HEK293 (cell line): ENCODE data around the gene SYT14.
"Not testable (repeated sequence)": the region's sequence is repeated elsewhere in the genome, so short reads cannot be mapped to it uniquely, and the experiment has no call there.

ENCODE experiments used
- CTCF ChIA-PET: fragments of 350-600 bp; formaldehyde crosslinking; extraction: SDS; loops from one replicate; lab custom pipeline; 2021; ENCODE audit warnings: antibody characterized with exemption; lab: Yijun Ruan, JAX
- POLR2A ChIA-PET: fragments of 300-600 bp; formaldehyde crosslinking; extraction: SDS; loops from one replicate; lab custom pipeline; 2020; ENCODE audit warnings: antibody characterized with exemption, inconsistent platforms; lab: Yijun Ruan, JAX
- H3K27ac ChIP-seq: fragments of 200-500 bp; sonication (Bioruptor generic); 2 replicates; pipeline ENCODE4 v1.5.1; 2014; ENCODE audit warnings: low read depth, low read length, control low read depth, inconsistent platforms; ENCODE audit errors: extremely low read depth
- H3K36me3 ChIP-seq, 2 experiments: fragments of 200-500 bp in 1 of 2; sonication (Bioruptor generic) in 1 of 2; 1 replicate in 1 of 2; 2 replicates in 1 of 2; pipeline ENCODE4 v1.5.1; 2014 to 2017; ENCODE audit warnings: inconsistent platforms in 2 of 2, low read length in 2 of 2; ENCODE audit not compliant: control insufficient read depth in 2 of 2, insufficient read depth in 1 of 2
- H3K4me1 ChIP-seq: fragments of 200-500 bp; sonication (Bioruptor generic); 2 replicates; pipeline ENCODE4 v1.5.1; 2014; ENCODE audit warnings: mild to moderate bottlenecking, low read length, inconsistent platforms; ENCODE audit not compliant: control insufficient read depth, insufficient read depth
- H3K4me3 ChIP-seq: 2 replicates; pipeline ENCODE4 v1.5.1; 2011; ENCODE audit warnings: low read depth, mild to moderate bottlenecking, control low read depth, low read length, moderate library complexity
- H3K9me3 ChIP-seq: fragments of 200-500 bp; sonication (Bioruptor generic); 2 replicates; pipeline ENCODE4 v1.5.1; 2014; ENCODE audit warnings: low read depth, low read length, inconsistent platforms; ENCODE audit not compliant: control insufficient read depth, insufficient read depth
- KLF10 ChIP-seq: fragments of 450-650 bp; IDR thresholded peaks from 2 replicates; pipeline ENCODE4 v1.5.1; 2018; ENCODE audit warnings: missing biosample characterization, mild to moderate bottlenecking, missing genetic modification characterization
- SETDB1 ChIP-seq: IDR thresholded peaks from one replicate; pipeline ENCODE4 v1.6.1; 2017; ENCODE audit warnings: mild to moderate bottlenecking, low read length, moderate library complexity, mixed read lengths; ENCODE audit not compliant: insufficient read length
- ZFP37 ChIP-seq: fragments of 450-650 bp; formaldehyde crosslinking; IDR thresholded peaks from 2 replicates; pipeline ENCODE4 v1.5.1; 2016; ENCODE audit warnings: missing biosample characterization, missing genetic modification characterization
- ZFP69B ChIP-seq: fragments of 450-650 bp; formaldehyde crosslinking; IDR thresholded peaks from 2 replicates; pipeline ENCODE4 v1.5.1; 2016; ENCODE audit warnings: missing biosample characterization, missing genetic modification characterization
- ZNF184 ChIP-seq: fragments of 450-650 bp; IDR thresholded peaks from 2 replicates; pipeline ENCODE4 v1.5.1; 2018; ENCODE audit warnings: missing biosample characterization, mild to moderate bottlenecking, missing genetic modification characterization
- ZNF266 ChIP-seq: fragments of 450-650 bp; formaldehyde crosslinking; IDR thresholded peaks from 2 replicates; pipeline ENCODE4 v1.5.1; 2016; ENCODE audit warnings: missing biosample characterization, missing genetic modification characterization, low read depth
- ZNF302 ChIP-seq: fragments of 450-650 bp; formaldehyde crosslinking; IDR thresholded peaks from 2 replicates; pipeline ENCODE4 v1.5.1; 2016; ENCODE audit warnings: missing biosample characterization, missing genetic modification characterization, low read depth
- ZNF324 ChIP-seq: fragments of 450-650 bp; formaldehyde crosslinking; IDR thresholded peaks from 2 replicates; pipeline ENCODE4 v1.5.1; 2016; ENCODE audit warnings: missing biosample characterization, missing genetic modification characterization
- ZNF394 ChIP-seq: fragments of 450-650 bp; formaldehyde crosslinking; IDR thresholded peaks from 2 replicates; pipeline ENCODE4 v1.5.1; 2016; ENCODE audit warnings: missing biosample characterization, missing genetic modification characterization, mild to moderate bottlenecking, moderate library complexity, borderline replicate concordance
- ZNF404 ChIP-seq: fragments of 450-650 bp; formaldehyde crosslinking; IDR thresholded peaks from 2 replicates; pipeline ENCODE4 v1.5.1; 2017; ENCODE audit warnings: missing biosample characterization, missing genetic modification characterization
- ZNF549 ChIP-seq: fragments of 450-650 bp; IDR thresholded peaks from 2 replicates; pipeline ENCODE4 v1.5.1; 2018; ENCODE audit warnings: missing biosample characterization, missing genetic modification characterization, mild to moderate bottlenecking, inconsistent platforms, moderate library complexity
- ZNF707 ChIP-seq: fragments of 450-650 bp; formaldehyde crosslinking; IDR thresholded peaks from 2 replicates; pipeline ENCODE4 v1.5.1; 2016; ENCODE audit warnings: missing biosample characterization, missing genetic modification characterization
- ZNF785 ChIP-seq: fragments of 450-650 bp; formaldehyde crosslinking; IDR thresholded peaks from 2 replicates; pipeline ENCODE4 v1.5.1; 2016; ENCODE audit warnings: missing biosample characterization, missing genetic modification characterization
- TF ChIP-seq, protein P1 (sequence below): sonication (generic); formaldehyde crosslinking; IDR thresholded peaks from 2 replicates; pipeline ENCODE4 v1.8.1; 2022; ENCODE audit warnings: mild to moderate bottlenecking, moderate library complexity, missing genetic modification reagents
- TF ChIP-seq, protein P2 (sequence below): fragments of 450-650 bp; formaldehyde crosslinking; IDR thresholded peaks from 2 replicates; pipeline ENCODE4 v1.5.1; 2016; ENCODE audit warnings: missing biosample characterization, missing genetic modification characterization
- TF ChIP-seq, protein P3 (sequence below): fragments of 450-650 bp; formaldehyde crosslinking; conservative IDR thresholded peaks from 2 replicates; pipeline ENCODE4 v1.5.1; 2016; ENCODE audit warnings: low read depth, missing biosample characterization, missing genetic modification characterization

The SYT14 gene

DNA sequence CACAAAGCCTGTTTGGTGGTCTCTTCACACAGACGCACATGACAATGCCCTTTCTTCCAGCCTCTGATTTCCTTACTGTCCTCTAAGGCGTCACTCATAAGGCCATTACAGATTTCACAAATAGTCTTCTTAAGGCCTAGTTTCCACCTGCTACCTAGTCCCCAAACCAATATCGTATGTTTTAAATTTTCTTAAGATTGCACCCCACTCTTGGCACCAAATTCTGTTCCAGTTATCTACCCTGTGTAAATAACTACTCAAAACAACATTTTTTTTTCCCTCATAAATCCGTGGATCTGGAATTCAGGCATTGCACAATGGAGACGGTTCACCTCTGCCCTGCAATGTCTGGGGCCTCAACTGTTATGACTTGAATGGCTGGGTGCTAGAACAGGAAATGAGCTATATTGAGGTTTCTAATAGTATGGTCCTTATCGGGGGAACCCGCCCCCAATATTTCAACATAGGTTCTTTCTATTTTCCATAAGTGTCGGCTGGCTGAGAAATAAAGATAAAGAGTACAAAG lies 257.7 kb downstream of the SYT14 start:
- Histone ChIP-seq H3K9me3 (no peaks in the 10 kb centered on the region), H3K4me3 (no peak overlapping the region), H3K4me1 (0 out of 2 replicates have a peak, but pooled peaks cover 2% of the 10 kb centered on the region), H3K27ac (no peak overlapping the region), H3K36me3 (no peaks in the 10 kb centered on the region)
- ChIA-PET POLR2A (no interaction called here), CTCF (no interaction called here)
- no peak for TF ChIP-seq KLF10 (tag by site-specific recombination)
- TF ChIP-seq ZFP37 (tag by site-specific recombination), result no peak
- peak; percentile 97 for TF ChIP-seq ZNF707 (tag by site-specific recombination)

DNA sequence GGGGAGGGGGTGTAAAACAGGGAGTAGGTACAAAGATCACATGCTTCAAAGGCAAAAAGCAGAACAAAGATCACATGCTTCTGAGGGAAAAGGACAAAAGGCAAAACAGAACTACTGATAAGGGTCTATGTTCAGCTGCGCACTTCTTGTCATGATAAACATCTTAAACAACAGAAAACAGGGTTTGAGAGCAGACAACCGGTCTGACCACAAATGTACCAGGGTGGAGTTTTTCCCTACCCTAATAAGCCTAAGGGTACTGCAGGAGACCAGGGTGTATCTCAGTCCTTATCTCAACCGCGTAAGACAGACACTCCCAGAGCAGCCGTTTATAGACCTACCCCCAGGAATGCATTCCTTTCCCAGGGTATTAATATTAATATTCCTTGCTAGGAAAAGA lies 258.2 kb downstream of the SYT14 start:
- CTCF ChIA-PET, H3K27ac ChIP-seq, H3K4me3 ChIP-seq, POLR2A ChIA-PET, H3K36me3 ChIP-seq, H3K4me1 ChIP-seq, H3K9me3 ChIP-seq: not testable (repeated sequence)
- TF ChIP-seq SETDB1, result peak; percentile 38

DNA sequence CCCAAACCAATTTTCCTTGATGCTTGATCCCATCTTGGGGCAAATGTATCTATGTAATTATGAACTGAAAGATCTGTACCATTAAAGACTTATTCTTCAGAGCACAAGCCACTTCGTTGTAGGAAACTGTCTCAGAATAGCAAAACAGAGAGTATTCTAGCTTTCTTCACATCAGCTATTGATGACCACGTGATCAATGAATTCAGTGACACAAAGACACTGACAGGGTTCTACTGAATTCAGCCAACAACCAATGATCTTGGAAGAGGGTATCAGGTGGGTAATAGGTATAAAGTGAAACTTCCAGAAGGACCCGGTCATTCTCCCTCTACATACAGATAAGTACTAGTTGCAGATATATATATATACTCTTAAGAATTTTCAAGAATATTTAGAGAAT lies 260.8 kb downstream of the SYT14 start:
- Histone ChIP-seq H3K36me3 (no peaks in the 10 kb centered on the region), H3K4me1 (peaks cover 8% of the 10 kb centered on the region), H3K4me3 (no peak overlapping the region), H3K27ac (no peak overlapping the region), H3K9me3 (no peaks in the 10 kb centered on the region)
- ChIA-PET CTCF (no interaction called here), POLR2A (no interaction called here)
- TF ChIP-seq, protein P1, sequence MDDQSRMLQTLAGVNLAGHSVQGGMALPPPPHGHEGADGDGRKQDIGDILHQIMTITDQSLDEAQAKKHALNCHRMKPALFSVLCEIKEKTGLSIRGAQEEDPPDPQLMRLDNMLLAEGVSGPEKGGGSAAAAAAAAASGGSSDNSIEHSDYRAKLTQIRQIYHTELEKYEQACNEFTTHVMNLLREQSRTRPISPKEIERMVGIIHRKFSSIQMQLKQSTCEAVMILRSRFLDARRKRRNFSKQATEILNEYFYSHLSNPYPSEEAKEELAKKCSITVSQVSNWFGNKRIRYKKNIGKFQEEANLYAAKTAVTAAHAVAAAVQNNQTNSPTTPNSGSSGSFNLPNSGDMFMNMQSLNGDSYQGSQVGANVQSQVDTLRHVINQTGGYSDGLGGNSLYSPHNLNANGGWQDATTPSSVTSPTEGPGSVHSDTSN (CRISPR knock-in tag), result no peak
- TF ChIP-seq ZNF302 (tag by site-specific recombination) (no peak), ZFP69B (tag by site-specific recombination) (no peak), ZNF394 (tag by site-specific recombination) (no peak), ZNF404 (tag by site-specific recombination) (no peak)

DNA sequence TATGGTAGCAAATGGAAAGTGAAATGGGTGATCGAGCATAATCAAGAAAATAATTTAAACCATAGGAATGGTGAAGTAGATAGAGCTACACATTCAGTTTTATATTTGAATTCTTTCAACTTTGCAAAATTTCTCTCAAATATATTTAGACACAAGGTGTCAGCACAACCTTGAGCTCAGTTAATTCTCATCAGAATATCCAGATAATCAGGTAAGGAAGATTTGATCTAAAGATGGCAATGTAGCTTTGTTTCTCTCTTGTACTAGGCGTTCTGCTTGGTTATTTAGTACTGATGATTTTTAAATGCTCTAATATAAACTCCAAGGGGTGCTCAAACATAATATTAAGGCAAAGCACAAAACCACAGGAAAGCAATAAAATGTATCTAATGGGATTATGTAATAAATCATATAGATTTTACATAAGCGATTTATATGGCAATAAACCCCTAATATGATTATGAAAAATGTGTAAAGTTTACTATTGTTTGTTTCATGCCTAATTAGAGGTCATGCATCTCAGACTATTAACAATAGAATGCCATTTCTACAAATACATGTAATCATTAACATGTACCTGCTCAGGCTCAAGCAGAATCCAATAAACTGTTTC lies 262.2 kb downstream of the SYT14 start:
- Histone ChIP-seq H3K36me3 (no peaks in the 10 kb centered on the region), H3K4me1 (peaks cover 8% of the 10 kb centered on the region), H3K4me3 (no peak overlapping the region), H3K27ac (no peak overlapping the region), H3K9me3 (no peaks in the 10 kb centered on the region)
- CTCF ChIA-PET, result interaction anchor here (0.7 kb wide), 1 partner anchor 114 kb away, joined by 4 read pairs; no protein-coding TSS in a partner anchor
- POLR2A ChIA-PET, result no interaction called here
- TF ChIP-seq ZNF549 (no peak), ZNF184 (tag by site-specific recombination) (no peak), ZNF785 (tag by site-specific recombination) (no peak), ZNF266 (tag by site-specific recombination) (no peak), ZNF324 (tag by site-specific recombination) (no peak)
- TF ChIP-seq, protein P2, sequence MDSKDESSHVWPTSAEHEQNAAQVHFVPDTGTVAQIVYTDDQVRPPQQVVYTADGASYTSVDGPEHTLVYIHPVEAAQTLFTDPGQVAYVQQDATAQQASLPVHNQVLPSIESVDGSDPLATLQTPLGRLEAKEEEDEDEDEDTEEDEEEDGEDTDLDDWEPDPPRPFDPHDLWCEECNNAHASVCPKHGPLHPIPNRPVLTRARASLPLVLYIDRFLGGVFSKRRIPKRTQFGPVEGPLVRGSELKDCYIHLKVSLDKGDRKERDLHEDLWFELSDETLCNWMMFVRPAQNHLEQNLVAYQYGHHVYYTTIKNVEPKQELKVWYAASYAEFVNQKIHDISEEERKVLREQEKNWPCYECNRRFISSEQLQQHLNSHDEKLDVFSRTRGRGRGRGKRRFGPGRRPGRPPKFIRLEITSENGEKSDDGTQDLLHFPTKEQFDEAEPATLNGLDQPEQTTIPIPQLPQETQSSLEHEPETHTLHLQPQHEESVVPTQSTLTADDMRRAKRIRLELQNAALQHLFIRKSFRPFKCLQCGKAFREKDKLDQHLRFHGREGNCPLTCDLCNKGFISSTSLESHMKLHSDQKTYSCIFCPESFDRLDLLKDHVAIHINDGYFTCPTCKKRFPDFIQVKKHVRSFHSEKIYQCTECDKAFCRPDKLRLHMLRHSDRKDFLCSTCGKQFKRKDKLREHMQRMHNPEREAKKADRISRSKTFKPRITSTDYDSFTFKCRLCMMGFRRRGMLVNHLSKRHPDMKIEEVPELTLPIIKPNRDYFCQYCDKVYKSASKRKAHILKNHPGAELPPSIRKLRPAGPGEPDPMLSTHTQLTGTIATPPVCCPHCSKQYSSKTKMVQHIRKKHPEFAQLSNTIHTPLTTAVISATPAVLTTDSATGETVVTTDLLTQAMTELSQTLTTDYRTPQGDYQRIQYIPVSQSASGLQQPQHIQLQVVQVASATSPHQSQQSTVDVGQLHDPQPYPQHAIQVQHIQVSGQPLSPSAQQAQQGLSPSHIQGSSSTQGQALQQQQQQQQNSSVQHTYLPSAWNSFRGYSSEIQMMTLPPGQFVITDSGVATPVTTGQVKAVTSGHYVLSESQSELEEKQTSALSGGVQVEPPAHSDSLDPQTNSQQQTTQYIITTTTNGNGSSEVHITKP, result no peak
- TF ChIP-seq, protein P3, sequence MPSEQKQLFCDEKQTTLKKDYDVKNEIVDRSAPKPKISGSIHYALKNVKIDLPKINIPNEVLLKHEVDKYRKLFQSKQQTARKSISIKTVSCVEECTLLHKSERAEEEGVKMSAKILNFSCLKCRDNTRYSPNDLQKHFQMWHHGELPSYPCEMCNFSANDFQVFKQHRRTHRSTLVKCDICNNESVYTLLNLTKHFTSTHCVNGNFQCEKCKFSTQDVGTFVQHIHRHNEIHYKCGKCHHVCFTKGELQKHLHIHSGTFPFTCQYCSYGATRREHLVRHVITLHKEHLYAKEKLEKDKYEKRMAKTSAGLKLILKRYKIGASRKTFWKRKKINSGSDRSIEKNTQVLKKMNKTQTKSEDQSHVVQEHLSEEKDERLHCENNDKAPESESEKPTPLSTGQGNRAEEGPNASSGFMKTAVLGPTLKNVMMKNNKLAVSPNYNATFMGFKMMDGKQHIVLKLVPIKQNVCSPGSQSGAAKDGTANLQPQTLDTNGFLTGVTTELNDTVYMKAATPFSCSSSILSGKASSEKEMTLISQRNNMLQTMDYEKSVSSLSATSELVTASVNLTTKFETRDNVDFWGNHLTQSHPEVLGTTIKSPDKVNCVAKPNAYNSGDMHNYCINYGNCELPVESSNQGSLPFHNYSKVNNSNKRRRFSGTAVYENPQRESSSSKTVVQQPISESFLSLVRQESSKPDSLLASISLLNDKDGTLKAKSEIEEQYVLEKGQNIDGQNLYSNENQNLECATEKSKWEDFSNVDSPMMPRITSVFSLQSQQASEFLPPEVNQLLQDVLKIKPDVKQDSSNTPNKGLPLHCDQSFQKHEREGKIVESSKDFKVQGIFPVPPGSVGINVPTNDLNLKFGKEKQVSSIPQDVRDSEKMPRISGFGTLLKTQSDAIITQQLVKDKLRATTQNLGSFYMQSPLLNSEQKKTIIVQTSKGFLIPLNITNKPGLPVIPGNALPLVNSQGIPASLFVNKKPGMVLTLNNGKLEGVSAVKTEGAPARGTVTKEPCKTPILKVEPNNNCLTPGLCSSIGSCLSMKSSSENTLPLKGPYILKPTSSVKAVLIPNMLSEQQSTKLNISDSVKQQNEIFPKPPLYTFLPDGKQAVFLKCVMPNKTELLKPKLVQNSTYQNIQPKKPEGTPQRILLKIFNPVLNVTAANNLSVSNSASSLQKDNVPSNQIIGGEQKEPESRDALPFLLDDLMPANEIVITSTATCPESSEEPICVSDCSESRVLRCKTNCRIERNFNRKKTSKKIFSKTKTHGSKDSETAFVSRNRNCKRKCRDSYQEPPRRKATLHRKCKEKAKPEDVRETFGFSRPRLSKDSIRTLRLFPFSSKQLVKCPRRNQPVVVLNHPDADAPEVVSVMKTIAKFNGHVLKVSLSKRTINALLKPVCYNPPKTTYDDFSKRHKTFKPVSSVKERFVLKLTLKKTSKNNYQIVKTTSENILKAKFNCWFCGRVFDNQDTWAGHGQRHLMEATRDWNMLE (tag by site-specific recombination), result no peak
